HL-60 (cell line): ENCODE measurements around the gene E2F4.

Experiments
- DNase-seq, 2 experiments: peaks; one replicate each; pipeline ENCODE4 v3.0.0-alpha.2; 2010 to 2020; ENCODE audit warnings: low read depth in 1 of 2, low spot score in 1 of 2
- H3K27ac ChIP-seq: fragments of 250-450 bp; sonication (Bioruptor Pico); replicated peaks from 2 replicates; pipeline ENCODE4 v1.5.1; 2020; ENCODE audit warnings: mild to moderate bottlenecking, moderate library complexity
- H3K27me3 ChIP-seq: fragments of 250-450 bp; sonication (Bioruptor Pico); 2 replicates; pipeline ENCODE4 v1.5.1; 2021; ENCODE audit warnings: mild to moderate bottlenecking, moderate library complexity; ENCODE audit not compliant: insufficient read depth, poor library complexity, severe bottlenecking
- H3K4me3 ChIP-seq: replicated peaks from 2 replicates; pipeline ENCODE4 v1.5.1; 2011; ENCODE audit warnings: mild to moderate bottlenecking, control low read depth, low read length; ENCODE audit not compliant: insufficient read depth
- GABPA ChIP-seq: IDR thresholded peaks from 2 replicates; pipeline ENCODE4 v1.6.1; 2012; ENCODE audit warnings: low read depth
- POLR2AphosphoS5 ChIP-seq: IDR thresholded peaks from 2 replicates; pipeline ENCODE4 v1.6.1; 2012; ENCODE audit warnings: low read depth
- SPI1 ChIP-seq: IDR thresholded peaks from 2 replicates; pipeline ENCODE4 v1.6.1; 2012; ENCODE audit warnings: low read depth, mild to moderate bottlenecking, borderline replicate concordance
- TF ChIP-seq, protein P1 (sequence below): IDR thresholded peaks from one replicate; pipeline ENCODE4 v1.5.1; 2011; ENCODE audit warnings: low read length, control low read depth, inconsistent platforms; ENCODE audit not compliant: insufficient read depth
- TF ChIP-seq, protein P2 (sequence below): IDR thresholded peaks from 2 replicates; pipeline ENCODE4 v1.6.1; 2012; ENCODE audit warnings: low read depth; ENCODE audit not compliant: insufficient replicate concordance

E2F4 gene

GRCh38 chr16:67241008-67241900 lies 49.3 kb downstream of the E2F4 start:
- H3K27ac ChIP-seq, result no peak overlapping the region
- H3K27me3 ChIP-seq, result no peaks in the 10 kb centered on the region
- no peak for DNase-seq
- TF ChIP-seq, protein P1, sequence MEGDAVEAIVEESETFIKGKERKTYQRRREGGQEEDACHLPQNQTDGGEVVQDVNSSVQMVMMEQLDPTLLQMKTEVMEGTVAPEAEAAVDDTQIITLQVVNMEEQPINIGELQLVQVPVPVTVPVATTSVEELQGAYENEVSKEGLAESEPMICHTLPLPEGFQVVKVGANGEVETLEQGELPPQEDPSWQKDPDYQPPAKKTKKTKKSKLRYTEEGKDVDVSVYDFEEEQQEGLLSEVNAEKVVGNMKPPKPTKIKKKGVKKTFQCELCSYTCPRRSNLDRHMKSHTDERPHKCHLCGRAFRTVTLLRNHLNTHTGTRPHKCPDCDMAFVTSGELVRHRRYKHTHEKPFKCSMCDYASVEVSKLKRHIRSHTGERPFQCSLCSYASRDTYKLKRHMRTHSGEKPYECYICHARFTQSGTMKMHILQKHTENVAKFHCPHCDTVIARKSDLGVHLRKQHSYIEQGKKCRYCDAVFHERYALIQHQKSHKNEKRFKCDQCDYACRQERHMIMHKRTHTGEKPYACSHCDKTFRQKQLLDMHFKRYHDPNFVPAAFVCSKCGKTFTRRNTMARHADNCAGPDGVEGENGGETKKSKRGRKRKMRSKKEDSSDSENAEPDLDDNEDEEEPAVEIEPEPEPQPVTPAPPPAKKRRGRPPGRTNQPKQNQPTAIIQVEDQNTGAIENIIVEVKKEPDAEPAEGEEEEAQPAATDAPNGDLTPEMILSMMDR, result no peak
- TF ChIP-seq SPI1, result no peak
- no peak for TF ChIP-seq POLR2AphosphoS5
- no peak for TF ChIP-seq GABPA
- TF ChIP-seq, protein P2, sequence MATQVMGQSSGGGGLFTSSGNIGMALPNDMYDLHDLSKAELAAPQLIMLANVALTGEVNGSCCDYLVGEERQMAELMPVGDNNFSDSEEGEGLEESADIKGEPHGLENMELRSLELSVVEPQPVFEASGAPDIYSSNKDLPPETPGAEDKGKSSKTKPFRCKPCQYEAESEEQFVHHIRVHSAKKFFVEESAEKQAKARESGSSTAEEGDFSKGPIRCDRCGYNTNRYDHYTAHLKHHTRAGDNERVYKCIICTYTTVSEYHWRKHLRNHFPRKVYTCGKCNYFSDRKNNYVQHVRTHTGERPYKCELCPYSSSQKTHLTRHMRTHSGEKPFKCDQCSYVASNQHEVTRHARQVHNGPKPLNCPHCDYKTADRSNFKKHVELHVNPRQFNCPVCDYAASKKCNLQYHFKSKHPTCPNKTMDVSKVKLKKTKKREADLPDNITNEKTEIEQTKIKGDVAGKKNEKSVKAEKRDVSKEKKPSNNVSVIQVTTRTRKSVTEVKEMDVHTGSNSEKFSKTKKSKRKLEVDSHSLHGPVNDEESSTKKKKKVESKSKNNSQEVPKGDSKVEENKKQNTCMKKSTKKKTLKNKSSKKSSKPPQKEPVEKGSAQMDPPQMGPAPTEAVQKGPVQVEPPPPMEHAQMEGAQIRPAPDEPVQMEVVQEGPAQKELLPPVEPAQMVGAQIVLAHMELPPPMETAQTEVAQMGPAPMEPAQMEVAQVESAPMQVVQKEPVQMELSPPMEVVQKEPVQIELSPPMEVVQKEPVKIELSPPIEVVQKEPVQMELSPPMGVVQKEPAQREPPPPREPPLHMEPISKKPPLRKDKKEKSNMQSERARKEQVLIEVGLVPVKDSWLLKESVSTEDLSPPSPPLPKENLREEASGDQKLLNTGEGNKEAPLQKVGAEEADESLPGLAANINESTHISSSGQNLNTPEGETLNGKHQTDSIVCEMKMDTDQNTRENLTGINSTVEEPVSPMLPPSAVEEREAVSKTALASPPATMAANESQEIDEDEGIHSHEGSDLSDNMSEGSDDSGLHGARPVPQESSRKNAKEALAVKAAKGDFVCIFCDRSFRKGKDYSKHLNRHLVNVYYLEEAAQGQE, result no peak
- no peak overlapping the region for H3K4me3 ChIP-seq

- DNase-seq, result no peak
- Histone ChIP-seq H3K27ac (no peak overlapping the region), H3K4me3 (no peak overlapping the region), H3K27me3 (no peaks in the 10 kb centered on the region)
- TF ChIP-seq SPI1 (no peak), POLR2AphosphoS5 (no peak)
- TF ChIP-seq, protein P1, result no peak
These were observed 50.3 kb downstream of the E2F4 start for GRCh38 chr16:67242138-67242730.

DNA sequence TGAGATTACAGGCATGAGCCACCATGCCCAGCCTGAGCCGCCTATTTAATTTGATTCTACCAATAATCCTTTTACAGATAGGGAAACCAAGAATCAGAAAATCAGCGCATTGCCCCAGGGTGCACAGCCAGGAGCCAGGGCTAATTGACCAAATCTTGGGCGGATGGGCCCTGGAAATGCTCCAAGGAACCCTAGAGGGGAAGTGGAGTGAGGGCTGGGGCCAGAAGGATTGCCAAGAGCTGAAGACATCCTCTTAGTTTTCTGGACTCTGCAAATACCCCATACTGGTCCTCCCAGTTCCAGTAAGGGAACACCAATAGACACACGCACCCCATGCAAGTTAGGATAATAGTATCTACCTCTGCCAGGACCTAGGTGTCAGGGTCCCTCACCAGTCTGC lies 51.5 kb downstream of the E2F4 start:
- TF ChIP-seq SPI1 (peak; percentile 77), POLR2AphosphoS5 (no peak), GABPA (no peak)
- TF ChIP-seq, protein P2, result no peak
- DNase-seq, result peak in 1 of 2 experiments; percentile 28
- Histone ChIP-seq H3K27me3 (peaks cover 4% of the 10 kb centered on the region), H3K4me3 (no peak overlapping the region), H3K27ac (peak overlapping the region; percentile 68)

DNA sequence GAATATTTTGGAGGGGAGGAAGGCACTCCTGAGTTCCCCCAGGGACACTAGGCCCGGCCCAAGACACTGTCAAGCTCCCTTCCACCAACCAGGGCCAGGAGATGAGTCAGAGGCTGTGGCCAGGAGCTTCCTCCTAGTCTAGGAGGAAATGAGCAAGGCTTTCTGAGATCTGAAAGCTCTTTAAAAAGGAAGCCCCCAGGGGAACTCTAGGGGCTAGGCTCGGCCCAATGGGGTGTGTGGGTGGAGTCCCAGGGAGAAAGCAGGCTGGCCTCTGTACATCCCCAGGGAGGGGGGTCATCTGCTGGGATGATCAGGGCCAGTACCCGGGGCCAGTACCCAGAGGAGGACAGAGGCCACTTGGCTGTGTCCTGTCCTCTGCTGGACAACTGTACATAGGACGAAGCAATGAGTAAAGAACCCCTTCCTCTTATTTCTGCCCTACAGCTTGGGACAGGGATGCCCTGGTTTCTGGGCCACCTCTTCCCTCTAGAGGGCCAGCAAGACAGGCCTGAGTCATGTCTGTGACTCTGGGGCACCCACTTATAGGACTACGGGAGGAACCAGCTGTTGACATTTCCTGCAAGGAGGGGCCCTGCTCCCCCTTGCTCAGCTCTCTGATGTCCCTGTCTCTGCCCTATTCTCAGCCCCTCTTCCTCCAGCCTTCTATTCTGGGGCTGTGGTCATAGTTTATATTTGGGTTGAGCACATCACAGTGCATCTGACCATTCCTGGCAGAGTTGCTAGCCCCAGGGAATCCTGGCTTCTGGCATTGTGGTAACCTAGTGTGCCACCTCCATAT lies 52.6 kb downstream of the E2F4 start:
- H3K27ac ChIP-seq, result peak overlapping the region; percentile 68
- H3K27me3 ChIP-seq, result peaks cover 13% of the 10 kb centered on the region
- TF ChIP-seq GABPA, result no peak
- TF ChIP-seq, protein P2, result no peak
- peak; percentile 30; the same call in 1 of the 2 replicates for TF ChIP-seq SPI1
- TF ChIP-seq, protein P1, result no peak
- TF ChIP-seq POLR2AphosphoS5, result no peak
- peak in 1 of 2 experiments; percentile 95 for DNase-seq
- H3K4me3 ChIP-seq, result no peak overlapping the region
